Left lung (tissue), 10 donors: Measurements from ENCODE around the gene MYADML2. TPM values are rescaled to one million over a fixed set of nuclear protein-coding genes. Genes with fewer than 3 reads are reported as not detected.

Experiments used
- ATAC-seq: fragments of 200-7000 bp; cut with Tn5 transposase; one replicate; pipeline ENCODE4 v1.9.1; 2020; ENCODE audit warnings: moderate library complexity
- DNase-seq, 4 donors: peaks; one replicate each; pipeline ENCODE4 v3.0.0-alpha.2; 2013 to 2020
- H3K27ac ChIP-seq, 2 donors: fragments of 200-600 bp; sonication (generic) in 1 of 2; one replicate each; pipeline versions ENCODE4 v1.5.0 to v1.8.0; 2020 to 2021
- H3K27me3 ChIP-seq, 2 donors: fragments of 200-600 bp; sonication (generic) in 1 of 2; one replicate each; pipeline versions ENCODE4 v1.5.0 to v1.8.0; 2020 to 2021
- H3K36me3 ChIP-seq, 2 donors: fragments of 200-600 bp; sonication (generic) in 1 of 2; one replicate each; pipeline versions ENCODE4 v1.5.0 to v1.8.0; 2020 to 2021
- H3K4me1 ChIP-seq, 2 donors: fragments of 200-600 bp; one replicate each; pipeline ENCODE4 v1.8.0; 2021
- H3K4me3 ChIP-seq, 2 donors: fragments of 200-600 bp; sonication (generic) in 1 of 2; one replicate each; pipeline versions ENCODE4 v1.5.0 to v1.8.0; 2020 to 2021; ENCODE audit warnings: mild to moderate bottlenecking in 1 of 2
- H3K9me3 ChIP-seq, 2 donors: fragments of 200-600 bp; sonication (generic) in 1 of 2; one replicate each; pipeline versions ENCODE4 v1.5.0 to v1.8.0; 2020 to 2021
- CTCF ChIP-seq, 2 donors: fragments of 200-600 bp; sonication (generic) in 1 of 2; IDR thresholded peaks; one replicate each; pipeline versions ENCODE4 v1.5.0 to v1.8.0; 2021; ENCODE audit warnings: antibody characterized with exemption in 2 of 2
- intact Hi-C, 2 donors: fragments of 100-400 bp; cut with DNase I; formaldehyde crosslinking; loops; one replicate each; pipeline versions ENCODE4 v1.11.2 to v1.14.2; 2022
- polyA plus RNA-seq, 6 donors: library from polyadenylated mRNA; unstranded; fragments of 120-200 nt; gene quantifications; one replicate each; pipeline ENCODE4 v1.2.1, GENCODE V29; 2013; ENCODE audit not compliant: insufficient read length in 6 of 6
- total RNA-seq, 2 donors: library from RNA; stranded (reverse); fragmentation: NEBNext Ultra II Directional; extraction: Animal tissue kit (Norgen Biotek cat#: 25700); gene quantifications; one replicate each; pipeline ENCODE4 v1.2.1, GENCODE V29; 2021
- donor health status: DM: no; HTN: yes; CAD: no.
- donor health status: DM: no; HTN: no; CAD: no.

MYADML2 gene
- total and polyA plus RNA-seq, 8 donors: 0.08 to 0.20 (median 0.09) TPM; not detected in 3

- intact Hi-C loops: no loop called here
- H3K9me3 ChIP-seq: peaks cover 0 to 5% of the 10 kb centered on the region in 2 donors
- peaks cover 10 to 35% of the 10 kb centered on the region in 2 donors for H3K4me1 ChIP-seq
- TF ChIP-seq CTCF (IDR thresholded peaks at IDR 0.05): no peak
- H3K27me3 ChIP-seq: no peaks in the 10 kb centered on the region
- peak within 1 kb of the TSS; percentile 74 to 88 for H3K4me3 ChIP-seq
- peak; percentile 91 to 97 (median 94) for DNase-seq
- peak within 1 kb of the TSS; percentile 91 to 93 for H3K27ac ChIP-seq
- peak; percentile 95 for ATAC-seq
- H3K36me3 ChIP-seq: peaks cover 0 to 5% of the 10 kb centered on the region in 2 donors
Measured at GRCh38 chr17:81977211-81977808, 30.3 kb upstream of the MYADML2 start, which contains the start of gene ASPSCR1. Gene ASPSCR1 (plus strand): TSS chr17:81977629. CDS start chr17:81977647, 18 bp downstream.

- no peak for TF ChIP-seq CTCF (IDR thresholded peaks at IDR 0.05)
- intact Hi-C loops: no loop called here
- Histone ChIP-seq H3K27me3 (no peaks in the 10 kb centered on the region), H3K9me3 (peaks cover 0 to 5% of the 10 kb centered on the region in 2 donors), H3K36me3 (peaks cover 0 to 5% of the 10 kb centered on the region in 2 donors), H3K4me3 (peak overlapping the region; percentile 74 to 88), H3K27ac (peak overlapping the region; percentile 91 to 93), H3K4me1 (peaks cover 10 to 35% of the 10 kb centered on the region in 2 donors)
- ATAC-seq (peak; percentile 36), DNase-seq (peak in 2 of 4 donors; percentile 67 to 83)
Measured at GRCh38 chr17:81976332-81977210, 29.5 kb upstream of the MYADML2 start.

GRCh38 chr17:81973432-81973831, 26.4 kb upstream of the MYADML2 start:
- DNase-seq (no peak), ATAC-seq (no peak)
- Histone ChIP-seq H3K36me3 (no peaks in the 10 kb centered on the region), H3K4me3 (no peak overlapping the region), H3K27me3 (no peaks in the 10 kb centered on the region), H3K27ac (no peak overlapping the region), H3K9me3 (peaks cover 0 to 5% of the 10 kb centered on the region in 2 donors), H3K4me1 (peaks cover 6 to 16% of the 10 kb centered on the region in 2 donors)
- TF ChIP-seq CTCF (IDR thresholded peaks at IDR 0.05): no peak
- intact Hi-C loops: no loop called here

- peaks cover 0 to 40% of the 10 kb centered on the region in 2 donors for H3K27me3 ChIP-seq
- H3K4me3 ChIP-seq: no peak overlapping the region
- no peaks in the 10 kb centered on the region for H3K36me3 ChIP-seq
- ATAC-seq: no peak
- no peak for TF ChIP-seq CTCF (IDR thresholded peaks at IDR 0.05)
- no peak for DNase-seq
- H3K4me1 ChIP-seq: peaks cover 18 to 32% of the 10 kb centered on the region in 2 donors
- no peak overlapping the region for H3K27ac ChIP-seq
- H3K9me3 ChIP-seq: peaks cover 0 to 5% of the 10 kb centered on the region in 2 donors
- intact Hi-C loops: no loop called here
Measured at GRCh38 chr17:81968850-81969812, 22.1 kb upstream of the MYADML2 start.
